GM12878 (cell line): Measurements from ENCODE around the gene LTBP2. TPM values are rescaled to one million over a fixed set of nuclear protein-coding genes. Genes with fewer than 3 reads are reported as not detected.

Experiments
- ATAC-seq: fragments of 200-7000 bp; cut with Tn5 transposase; 3 replicates; pipeline ENCODE4 v1.9.1; 2020; ENCODE audit warnings: mild to moderate bottlenecking, moderate library complexity
- BruUV-seq: library from RNA; stranded (reverse); fragments of 400-500 nt; replicated peaks from 2 replicates; lab custom pipeline; 2021; lab: Mats Ljungman, UMichigan
- CTCF ChIA-PET: fragments of 300-600 bp; sonication (Branson Sonifier 250); formaldehyde crosslinking; extraction: SDS; loops from one replicate; lab custom pipeline; 2021; ENCODE audit warnings: inconsistent platforms; lab: Yijun Ruan, JAX
- POLR2A ChIA-PET: fragments of 350-600 bp; formaldehyde crosslinking; extraction: SDS; loops from one replicate; lab custom pipeline; 2021; ENCODE audit warnings: inconsistent platforms; lab: Charles Lee
- RAD21 ChIA-PET: fragments of 300-600 bp; sonication (Branson Sonifier 250); formaldehyde crosslinking; loops from one replicate; lab custom pipeline; 2023; ENCODE audit warnings: antibody characterized with exemption; ENCODE audit not compliant: unreplicated experiment; lab: Charles Lee
- SMC1A ChIA-PET: fragments of 300-600 bp; sonication (Branson Sonifier 250); formaldehyde crosslinking; loops from one replicate; lab custom pipeline; 2023; ENCODE audit not compliant: unreplicated experiment, uncharacterized antibody; lab: Charles Lee
- DNase-seq: peaks from one replicate; pipeline ENCODE4 v3.0.0-alpha.2; 2011; ENCODE audit warnings: low read depth, low spot score
- FAIRE-seq: peaks from 3 replicates; lab custom pipeline; 2011; peaks lifted over from hg19 to GRCh38; lab: Jason Lieb, UNC
- H2AFZ ChIP-seq: 2 replicates; pipeline ENCODE4 v1.6.0; 2011; ENCODE audit warnings: low read depth, low read length, control low read depth; ENCODE audit not compliant: control insufficient read depth
- H3K27ac ChIP-seq: 2 replicates; pipeline ENCODE4 v1.5.1; 2011; ENCODE audit warnings: control low read depth; ENCODE audit not compliant: control insufficient read depth, insufficient read depth
- H3K27me3 ChIP-seq, 2 experiments: replicated peaks in 1 of 2; 2 replicates each; pipeline versions ENCODE4 v1.6.0 to v1.6.1; 2011; ENCODE audit warnings: low read length in 1 of 2; ENCODE audit not compliant: control insufficient read depth in 2 of 2, insufficient read depth in 2 of 2
- H3K36me3 ChIP-seq, 2 experiments: 2 replicates each; pipeline ENCODE4 v1.5.1; 2011; ENCODE audit warnings: low read length in 1 of 2; ENCODE audit not compliant: control insufficient read depth in 2 of 2, insufficient read depth in 2 of 2
- H3K4me1 ChIP-seq: 2 replicates; pipeline ENCODE4 v1.6.1; 2011; ENCODE audit warnings: mild to moderate bottlenecking, low read length, moderate library complexity, mixed read lengths; ENCODE audit not compliant: control insufficient read depth, insufficient read depth
- H3K4me2 ChIP-seq: 2 replicates; pipeline ENCODE4 v1.6.0; 2011; ENCODE audit warnings: control low read depth; ENCODE audit not compliant: control insufficient read depth, insufficient read depth
- H3K4me3 ChIP-seq: fragments of 200-600 bp; sonication (generic); 2 replicates; pipeline ENCODE4 v1.5.1; 2016
- H3K79me2 ChIP-seq: 2 replicates; pipeline ENCODE4 v1.6.0; 2011; ENCODE audit warnings: low read length; ENCODE audit not compliant: control insufficient read depth, insufficient read depth
- H3K9ac ChIP-seq: 2 replicates; pipeline ENCODE4 v1.8.0; 2011; ENCODE audit warnings: low read length, control low read depth, mixed read lengths; ENCODE audit not compliant: control insufficient read depth, insufficient read depth
- H3K9me3 ChIP-seq: replicated peaks from 3 replicates; pipeline ENCODE4 v1.5.1; 2011; ENCODE audit warnings: mild to moderate bottlenecking, low read length; ENCODE audit not compliant: control insufficient read depth, insufficient read depth
- H4K20me1 ChIP-seq: 2 replicates; pipeline ENCODE4 v1.6.0; 2011; ENCODE audit not compliant: control insufficient read depth, insufficient read depth
- ATF2 ChIP-seq: IDR thresholded peaks from 2 replicates; pipeline ENCODE4 v1.6.1; 2012; ENCODE audit warnings: low read length, inconsistent platforms
- ATF3 ChIP-seq: IDR thresholded peaks from 2 replicates; pipeline ENCODE4 v1.6.1; 2011; ENCODE audit warnings: low read depth, mild to moderate bottlenecking, low read length, moderate library complexity, borderline replicate concordance; ENCODE audit errors: extremely low read depth
- BCL3 ChIP-seq: IDR thresholded peaks from 2 replicates; pipeline ENCODE4 v1.6.1; 2011; ENCODE audit warnings: borderline replicate concordance, low read depth, mild to moderate bottlenecking, moderate library complexity, low read length; ENCODE audit not compliant: insufficient read depth, poor library complexity, severe bottlenecking
- CBFB ChIP-seq: IDR thresholded peaks from 2 replicates; pipeline ENCODE4 v1.6.1; 2016; ENCODE audit warnings: antibody characterized with exemption, low read depth
- ELK1 ChIP-seq: IDR thresholded peaks from 2 replicates; pipeline ENCODE4 v1.6.1; 2012; ENCODE audit warnings: low read depth, low read length, improper control_type of control experiment
- HDGF ChIP-seq: fragments of 450-650 bp; IDR thresholded peaks from 2 replicates; pipeline ENCODE4 v1.6.1; 2016; ENCODE audit warnings: antibody characterized with exemption
- HSF1 ChIP-seq: fragments of 150-350 bp; IDR thresholded peaks from 2 replicates; pipeline ENCODE4 v1.6.1; 2014; ENCODE audit warnings: mild to moderate bottlenecking, low read depth, low read length
- KDM1A ChIP-seq: fragments of 200-600 bp; sonication (generic); IDR thresholded peaks from 2 replicates; pipeline ENCODE4 v1.6.1; 2016; ENCODE audit warnings: borderline replicate concordance
- MTA3 ChIP-seq: IDR thresholded peaks from 2 replicates; pipeline ENCODE4 v1.6.1; 2012; ENCODE audit warnings: low read length, inconsistent platforms, borderline replicate concordance
- NFYA ChIP-seq: IDR thresholded peaks from 2 replicates; pipeline ENCODE4 v1.6.1; 2011; ENCODE audit warnings: low read depth, mild to moderate bottlenecking, low read length, improper control_type of control experiment, borderline replicate concordance
- PRDM15 ChIP-seq: fragments of 450-650 bp; formaldehyde crosslinking; IDR thresholded peaks from 2 replicates; pipeline ENCODE4 v1.4.0; 2020; ENCODE audit warnings: mild to moderate bottlenecking, moderate library complexity
- RAD51 ChIP-seq: fragments of 450-650 bp; IDR thresholded peaks from 2 replicates; pipeline ENCODE4 v1.6.1; 2016; ENCODE audit warnings: moderate library complexity, mild to moderate bottlenecking, inconsistent platforms
- SMC3 ChIP-seq: IDR thresholded peaks from 2 replicates; pipeline ENCODE4 v1.6.1; 2011; ENCODE audit warnings: low read length, improper control_type of control experiment, borderline replicate concordance
- TARDBP ChIP-seq: IDR thresholded peaks from 2 replicates; pipeline ENCODE4 v1.6.1; 2016; ENCODE audit warnings: borderline replicate concordance
- ZNF24 ChIP-seq: fragments of 450-650 bp; IDR thresholded peaks from 2 replicates; pipeline ENCODE4 v1.6.1; 2017; ENCODE audit warnings: antibody characterized with exemption, mild to moderate bottlenecking
- WGBS: methylation state at CpG from one replicate; pipeline ENCODE4 v1.1.6; 2016; ENCODE audit warnings: low lambda C conversion rate; ENCODE audit not compliant: insufficient replicate concordance, insufficient coverage; ENCODE audit errors: missing lambda C conversion rate; 5-methylcytosine and 5-hydroxymethylcytosine counted together
- in situ Hi-C: fragments of 300-500 bp; cut with MboI; formaldehyde crosslinking; loops from 9 replicates; pipeline ENCODE4 v1.14.3; 2018; ENCODE audit warnings: mixed read lengths
- intact Hi-C: fragments of 100-400 bp; cut with micrococcal nuclease; formaldehyde crosslinking; loops from one replicate; pipeline ENCODE4 v1.14.2; 2022; ENCODE audit not compliant: unreplicated experiment
- polyA plus RNA-seq, 11 experiments: library from polyadenylated mRNA; depleted of rRNA in 4 of 11; unstranded in 6 of 11; stranded (reverse) in 5 of 11; fragments of >200 nt; fragmentation: Nextera tagmentation in 4 of 11; fragmentation: Illumina TruSeq in 1 of 11; extraction: Ambion mirVana in 4 of 11; extraction: Trizol in 1 of 11; gene quantifications; 1 replicate in 1 of 11; 2 replicates in 10 of 11; pipeline versions ENCODE4 v1.2.1 to v1.2.3, GENCODE V29; 2011 to 2016; ENCODE audit warnings: inconsistent platforms in 2 of 11, missing spikeins in 2 of 11, low read depth in 1 of 11
- total RNA-seq, 4 experiments: library from RNA; depleted of rRNA in 3 of 4; stranded (reverse); fragments of >200 nt in 3 of 4; fragmentation: Illumina TruSeq in 1 of 4; extraction: Trizol in 1 of 4; gene quantifications; 2 replicates each; pipeline versions ENCODE4 v1.2.1 to v1.2.3, GENCODE V29; 2013 to 2021

LTBP2 gene
- total and polyA plus RNA-seq, 10 of the 15 experiments (the other 5 are each of a cell fraction or from before 2014, with no cell fraction given), result 0.03 to 0.23 (median 0.06) TPM; not detected in 1

GRCh38 chr14:74503291-74503937 lies 108.6 kb downstream of the LTBP2 start:
- CTCF ChIA-PET, result no interaction called here
- no peak for TF ChIP-seq HSF1
- TF ChIP-seq BCL3, result no peak
- TF ChIP-seq ATF2, result no peak
- no peak for TF ChIP-seq ATF3
- TF ChIP-seq ZNF24, result no peak
- no peak for TF ChIP-seq PRDM15 (CRISPR knock-in tag)
- no peak for TF ChIP-seq TARDBP
- TF ChIP-seq SMC3, result no peak
- no peak for TF ChIP-seq KDM1A
- no peak for TF ChIP-seq ELK1
- no peak for TF ChIP-seq HDGF
- no peak for TF ChIP-seq RAD51
- TF ChIP-seq CBFB, result no peak
- no peak for TF ChIP-seq NFYA
- TF ChIP-seq MTA3, result no peak

More at GRCh38 chr14:74503291-74503937, 108.6 kb downstream of the LTBP2 start:
- Histone ChIP-seq H3K27ac (no peak overlapping the region), H3K4me2 (no peak overlapping the region), H3K36me3 (no peaks in the 10 kb centered on the region), H4K20me1 (no peaks in the 10 kb centered on the region), H3K79me2 (no peaks in the 10 kb centered on the region), H3K4me1 (no peaks in the 10 kb centered on the region), H3K9me3 (no peaks in the 10 kb centered on the region), H3K9ac (no peak overlapping the region), H2AFZ (no peak overlapping the region), H3K4me3 (no peak overlapping the region), H3K27me3 (no peaks in the 10 kb centered on the region; a peak in 1 of 4 replicates)
- in situ Hi-C loops, result no loop called here
- 58% methylated on average over 13 of the region's 14 CpGs for WGBS
- ChIA-PET RAD21 (no interaction called here), SMC1A (no interaction called here), POLR2A (no interaction called here)
- BruUV-seq, result no TSS peak
- no peak for DNase-seq
- no peak for FAIRE-seq
- intact Hi-C loops, result no loop called here
- ATAC-seq, result no peak
